Thyroid gland (tissue), 4 donors: Measurements from ENCODE around the gene NOTCH4.

ENCODE experiments used
- CTCF ChIP-seq, 6 experiments: fragments of 200-600 bp in 3 of 6; fragments of 450-650 bp in 3 of 6; sonication (generic) in 3 of 6; IDR thresholded peaks; one replicate each; pipeline ENCODE4 v1.5.1; 2016 to 2019; ENCODE audit warnings: antibody characterized with exemption in 6 of 6, mild to moderate bottlenecking in 2 of 6, inconsistent platforms in 1 of 6, moderate library complexity in 1 of 6
- POLR2A ChIP-seq, 2 donors: fragments of 450-650 bp; IDR thresholded peaks; one replicate each; pipeline ENCODE4 v1.6.1; 2017; ENCODE audit warnings: antibody characterized with exemption in 2 of 2, mild to moderate bottlenecking in 2 of 2, moderate library complexity in 1 of 2

- TF ChIP-seq CTCF (IDR thresholded peaks at IDR 0.05), result no peak
- no peak for TF ChIP-seq POLR2A (IDR thresholded peaks at IDR 0.05)
Measured at GRCh38 chr6:32271429-32271828, 47.6 kb upstream of the NOTCH4 start.
